ENCODE data around the gene TP53AIP1. TPM values are rescaled to one million over a fixed set of nuclear protein-coding genes. Genes with fewer than 3 reads are reported as not detected.

Gene TP53AIP1
- total and polyA plus RNA-seq, 4 experiments from 2014 or later, result not detected

DNA sequence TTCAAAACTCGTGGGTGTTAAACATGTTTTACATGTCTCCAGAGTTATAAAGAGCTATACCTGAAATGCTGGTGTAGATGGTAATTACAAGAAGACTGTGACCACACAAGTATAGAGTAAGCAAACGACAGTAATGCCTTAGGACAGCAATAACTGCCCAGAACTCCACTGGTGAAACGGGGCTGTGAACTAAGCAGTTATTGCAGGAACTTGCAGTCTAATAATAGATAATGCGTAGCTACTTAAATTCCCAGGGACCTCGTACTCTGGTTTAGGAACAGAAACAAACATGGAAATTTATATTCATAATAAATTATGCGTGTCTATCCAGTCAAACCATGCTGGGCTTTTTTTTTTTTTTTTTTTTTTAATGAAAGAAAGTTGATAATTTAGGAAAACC lies 24.9 kb upstream of the TP53AIP1 start:
- H3K4me1 Mint-ChIP-seq, result peaks cover 12 to 37% (median 27%) of the 10 kb centered on the region in 4 donors

DNA sequence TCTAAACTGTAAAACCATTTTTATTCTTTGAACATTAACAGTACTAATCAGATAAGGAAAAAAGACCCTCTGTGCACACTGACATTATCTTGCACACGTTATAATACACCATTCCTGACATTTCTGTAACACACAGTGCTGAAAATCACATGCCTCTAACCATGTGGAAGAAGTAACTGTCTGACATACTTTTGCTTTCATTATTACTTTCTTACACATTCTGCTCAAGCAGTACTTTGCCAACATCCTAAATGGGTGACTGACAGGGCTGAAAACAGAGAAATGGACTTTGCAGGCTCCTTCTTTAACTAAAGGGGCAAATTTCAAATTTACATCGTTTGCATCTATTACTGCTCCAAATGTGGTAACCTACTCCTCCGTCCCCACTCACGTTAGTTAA lies 22.8 kb upstream of the TP53AIP1 start:
- peak overlapping the region in 1 of 7 donors; percentile 70 for H3K27ac Mint-ChIP-seq
- ChIA-PET POLR2A (ENCODE audit: partially characterized antibody) (no interaction called here), CTCF (ENCODE audit: partially characterized antibody) (interaction anchor here (1.5 kb wide), 1 partner anchor 9 kb away, joined by 3 read pairs; no protein-coding TSS in a partner anchor)
- intact Hi-C loops (cut with micrococcal nuclease), result no loop called here
- Histone ChIP-seq H3K9me3 (ENCODE audit: control insufficient read depth in 1 of 2, low read length in 2 of 2) (no peaks in the 10 kb centered on the region), H3K4me3 (ENCODE audit: low read length in 2 of 2) (no peak overlapping the region), H3K27me3 (ENCODE audit: insufficient read depth, low read length) (no peaks in the 10 kb centered on the region), H3K4me1 (ENCODE audit: insufficient read depth, low read length) (peaks cover 15% of the 10 kb centered on the region), H3K27ac (ENCODE audit: low read depth, low read length) (no peak overlapping the region), H3K36me3 (ENCODE audit: insufficient read depth, low read length) (no peaks in the 10 kb centered on the region)
- H3K36me3 Mint-ChIP-seq, result peaks cover 0 to 5% of the 10 kb centered on the region in 2 donors
- peaks cover 0 to under 1% of the 10 kb centered on the region in 2 donors for H3K27me3 Mint-ChIP-seq
- peaks cover 7 to 32% (median 24%) of the 10 kb centered on the region in 4 donors for H3K4me1 Mint-ChIP-seq
- H3K4me3 Mint-ChIP-seq, result peak overlapping the region in 4 of 8 donors; percentile 6 to 50 (median 33)
- H3K9me3 Mint-ChIP-seq, result peaks cover 0 to 1% (median 0%) of the 10 kb centered on the region in 8 donors
- peak in 1 of 5 donors; percentile 2 for DNase-seq

More for the DNA sequence above, 24.9 kb upstream of the TP53AIP1 start:
- Histone ChIP-seq H3K27me3 (ENCODE audit: insufficient read depth, low read length) (no peaks in the 10 kb centered on the region), H3K4me1 (ENCODE audit: insufficient read depth, low read length) (peaks cover 15% of the 10 kb centered on the region), H3K9me3 (ENCODE audit: control insufficient read depth in 1 of 2, low read length in 2 of 2) (no peaks in the 10 kb centered on the region), H3K27ac (ENCODE audit: low read depth, low read length) (no peak overlapping the region), H3K36me3 (ENCODE audit: insufficient read depth, low read length) (no peaks in the 10 kb centered on the region), H3K4me3 (ENCODE audit: low read length in 2 of 2) (no peak overlapping the region)
- Mint-ChIP-seq H3K9me3 (peaks cover 0 to 1% (median 0%) of the 10 kb centered on the region in 8 donors), H3K4me3 (no peak overlapping the region), H3K27me3 (peaks cover 0 to 5% of the 10 kb centered on the region in 2 donors), H3K36me3 (peaks cover 3 to 6% of the 10 kb centered on the region in 2 donors), H3K27ac (no peak overlapping the region)
- intact Hi-C loops (cut with micrococcal nuclease), result no loop called here
- ChIA-PET CTCF (ENCODE audit: partially characterized antibody) (no interaction called here), POLR2A (ENCODE audit: partially characterized antibody) (no interaction called here)
- DNase-seq, result no peak

DNA sequence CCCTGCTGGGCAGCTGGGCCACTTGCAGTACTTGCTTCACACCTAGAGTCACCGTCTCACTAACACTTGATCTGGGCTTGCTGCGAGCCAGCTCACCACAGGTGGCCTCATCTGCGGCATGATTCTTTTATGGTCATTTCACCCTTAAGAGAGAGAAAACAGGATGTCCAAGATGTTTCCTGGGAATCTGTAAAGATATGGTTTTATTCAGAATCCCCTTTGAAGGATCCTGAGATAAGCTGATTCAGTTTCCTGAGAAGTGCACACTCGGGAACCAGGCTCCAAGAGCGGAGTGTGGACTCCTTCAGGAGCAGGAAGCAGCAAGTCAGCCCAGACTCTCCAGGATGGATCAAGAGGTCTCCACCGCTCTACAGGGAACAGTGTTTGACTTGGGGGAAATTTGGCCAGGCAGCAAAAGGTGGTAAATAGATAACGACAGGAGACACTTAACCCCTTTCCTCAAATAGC lies 21.8 kb upstream of the TP53AIP1 start:
- intact Hi-C loops (cut with micrococcal nuclease), result no loop called here
- H3K27ac ChIP-seq (ENCODE audit: low read depth, low read length), result no peak overlapping the region
- H3K4me3 ChIP-seq (ENCODE audit: low read length in 2 of 2), result no peak overlapping the region
- Mint-ChIP-seq H3K27ac (peak overlapping the region in 1 of 7 donors; percentile 26), H3K4me1 (peaks cover 6 to 28% (median 22%) of the 10 kb centered on the region in 4 donors), H3K9me3 (no peaks in the 10 kb centered on the region), H3K4me3 (peak overlapping the region in 4 of 8 donors; percentile 0 to 10 (median 6)), H3K36me3 (no peaks in the 10 kb centered on the region), H3K27me3 (peaks cover 0 to 1% of the 10 kb centered on the region in 2 donors)
- no peaks in the 10 kb centered on the region for H3K27me3 ChIP-seq (ENCODE audit: insufficient read depth, low read length)
- no peaks in the 10 kb centered on the region for H3K36me3 ChIP-seq (ENCODE audit: insufficient read depth, low read length)
- no peaks in the 10 kb centered on the region for H3K9me3 ChIP-seq (ENCODE audit: control insufficient read depth in 1 of 2, low read length in 2 of 2)
- H3K4me1 ChIP-seq (ENCODE audit: insufficient read depth, low read length), result peaks cover 15% of the 10 kb centered on the region
- DNase-seq, result no peak
- POLR2A ChIA-PET (ENCODE audit: partially characterized antibody), result no interaction called here
- CTCF ChIA-PET (ENCODE audit: partially characterized antibody), result interaction anchor here (1.5 kb wide), 1 partner anchor 8 kb away, joined by 3 read pairs; no protein-coding TSS in a partner anchor

DNA sequence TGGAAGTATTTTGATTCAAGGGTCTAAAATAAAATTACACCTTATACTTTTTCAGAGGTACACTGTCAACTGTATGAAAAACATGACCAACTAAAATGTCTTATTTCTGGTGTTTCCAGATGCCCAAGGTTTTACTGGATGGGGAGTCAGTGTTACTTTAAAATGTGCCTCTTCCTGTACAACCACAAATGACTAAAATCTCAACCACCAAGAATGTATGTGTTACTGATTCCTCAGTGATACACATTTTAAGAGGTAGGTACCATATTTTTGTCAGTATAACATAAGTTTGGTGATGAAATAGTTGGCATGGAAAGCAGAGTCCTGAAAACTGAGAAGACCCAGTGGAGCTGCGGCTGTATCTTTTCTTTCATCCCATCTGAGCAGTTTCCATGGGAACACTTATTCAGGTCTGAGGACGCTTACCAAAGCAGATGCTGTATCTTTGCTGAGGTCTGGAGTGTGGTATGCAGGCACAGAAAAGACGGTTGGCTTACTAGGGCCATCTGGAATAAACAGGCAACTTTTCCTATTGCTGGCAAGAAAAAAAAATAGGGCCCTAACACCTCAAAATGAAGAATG lies 21.2 kb upstream of the TP53AIP1 start:
- intact Hi-C loops (cut with micrococcal nuclease), result no loop called here
- Mint-ChIP-seq H3K27ac (no peak overlapping the region), H3K27me3 (peaks cover 0 to 2% of the 10 kb centered on the region in 2 donors), H3K36me3 (no peaks in the 10 kb centered on the region), H3K9me3 (no peaks in the 10 kb centered on the region), H3K4me1 (peaks cover 6 to 28% (median 22%) of the 10 kb centered on the region in 4 donors), H3K4me3 (no peak overlapping the region)
- no peaks in the 10 kb centered on the region for H3K36me3 ChIP-seq (ENCODE audit: insufficient read depth, low read length)
- H3K9me3 ChIP-seq (ENCODE audit: control insufficient read depth in 1 of 2, low read length in 2 of 2), result no peaks in the 10 kb centered on the region
- no peak overlapping the region for H3K27ac ChIP-seq (ENCODE audit: low read depth, low read length)
- H3K4me1 ChIP-seq (ENCODE audit: insufficient read depth, low read length), result peaks cover 15% of the 10 kb centered on the region
- no peak overlapping the region for H3K4me3 ChIP-seq (ENCODE audit: low read length in 2 of 2)
- ChIA-PET POLR2A (ENCODE audit: partially characterized antibody) (no interaction called here), CTCF (ENCODE audit: partially characterized antibody) (no interaction called here)
- no peaks in the 10 kb centered on the region for H3K27me3 ChIP-seq (ENCODE audit: insufficient read depth, low read length)
- DNase-seq, result no peak

DNA sequence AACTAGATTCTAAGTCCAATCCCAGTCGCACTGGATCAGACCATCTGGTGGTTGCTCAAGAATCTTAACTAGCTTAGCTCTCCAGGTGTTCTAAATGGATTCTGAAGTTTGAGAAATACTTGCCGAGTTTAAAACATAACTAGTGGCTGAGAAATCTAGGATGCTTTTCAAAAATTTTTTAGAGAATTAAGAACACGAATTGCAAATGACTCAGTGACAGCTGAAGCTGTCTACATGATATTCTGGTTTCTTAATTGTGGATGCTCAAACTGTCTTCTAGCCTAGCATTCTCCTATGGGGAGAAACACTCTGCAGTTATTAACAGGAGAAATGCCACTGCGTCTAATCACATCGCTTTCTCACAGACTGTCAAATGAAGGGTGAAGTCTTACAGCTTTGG lies 20.2 kb upstream of the TP53AIP1 start:
- Mint-ChIP-seq H3K36me3 (no peaks in the 10 kb centered on the region), H3K27ac (no peak overlapping the region), H3K27me3 (peaks cover 0 to 3% of the 10 kb centered on the region in 2 donors), H3K4me3 (peak overlapping the region in 1 of 8 donors; percentile 84), H3K4me1 (peaks cover 6 to 28% (median 22%) of the 10 kb centered on the region in 4 donors), H3K9me3 (no peaks in the 10 kb centered on the region)
- Histone ChIP-seq H3K9me3 (ENCODE audit: control insufficient read depth in 1 of 2, low read length in 2 of 2) (no peaks in the 10 kb centered on the region), H3K27me3 (ENCODE audit: insufficient read depth, low read length) (no peaks in the 10 kb centered on the region), H3K4me1 (ENCODE audit: insufficient read depth, low read length) (peaks cover 15% of the 10 kb centered on the region), H3K4me3 (ENCODE audit: low read length in 2 of 2) (no peak overlapping the region), H3K36me3 (ENCODE audit: insufficient read depth, low read length) (no peaks in the 10 kb centered on the region), H3K27ac (ENCODE audit: low read depth, low read length) (no peak overlapping the region)
- intact Hi-C loops (cut with micrococcal nuclease), result no loop called here
- ChIA-PET CTCF (ENCODE audit: partially characterized antibody) (interaction anchor here (0.8 to 1.7 kb wide), 2 partner anchors 13 to 78 kb away, joined by 3 to 9 read pairs; no protein-coding TSS in a partner anchor), POLR2A (ENCODE audit: partially characterized antibody) (no interaction called here)
- no peak for DNase-seq

DNA sequence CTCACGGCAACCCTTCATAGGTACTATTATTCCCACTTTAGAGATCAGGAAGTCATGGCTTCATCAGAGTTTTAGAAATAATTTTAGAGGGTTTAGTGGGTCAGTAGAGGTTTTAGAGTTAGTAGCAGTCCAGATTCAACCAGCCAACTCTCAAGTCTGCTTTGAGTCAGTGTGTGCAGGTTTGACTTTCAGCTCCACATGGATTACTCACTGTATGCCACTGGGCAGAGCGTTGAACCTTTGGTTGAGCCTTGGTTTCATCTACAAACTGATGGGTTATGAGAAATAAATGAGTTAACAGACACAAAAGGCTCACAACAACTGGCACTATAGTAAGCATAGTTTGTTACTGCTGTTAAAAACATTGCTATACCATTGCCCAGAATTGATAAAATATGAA lies 19.0 kb upstream of the TP53AIP1 start:
- ChIA-PET CTCF (ENCODE audit: partially characterized antibody) (interaction anchor here (0.6 to 1.7 kb wide), 2 partner anchors 77 to 911 kb away, joined by 3 to 9 read pairs; no protein-coding TSS in a partner anchor), POLR2A (ENCODE audit: partially characterized antibody) (no interaction called here)
- Histone ChIP-seq H3K4me3 (ENCODE audit: low read length in 2 of 2) (no peak overlapping the region), H3K9me3 (ENCODE audit: control insufficient read depth in 1 of 2, low read length in 2 of 2) (no peaks in the 10 kb centered on the region), H3K27ac (ENCODE audit: low read depth, low read length) (no peak overlapping the region), H3K27me3 (ENCODE audit: insufficient read depth, low read length) (no peaks in the 10 kb centered on the region), H3K4me1 (ENCODE audit: insufficient read depth, low read length) (peaks cover 15% of the 10 kb centered on the region), H3K36me3 (ENCODE audit: insufficient read depth, low read length) (no peaks in the 10 kb centered on the region)
- Mint-ChIP-seq H3K36me3 (no peaks in the 10 kb centered on the region), H3K4me1 (peaks cover 6 to 28% (median 22%) of the 10 kb centered on the region in 4 donors), H3K9me3 (no peaks in the 10 kb centered on the region), H3K27ac (no peak overlapping the region), H3K4me3 (no peak overlapping the region), H3K27me3 (peaks cover 0 to 3% of the 10 kb centered on the region in 2 donors)
- intact Hi-C loops (cut with micrococcal nuclease), result no loop called here
- DNase-seq, result no peak

DNA sequence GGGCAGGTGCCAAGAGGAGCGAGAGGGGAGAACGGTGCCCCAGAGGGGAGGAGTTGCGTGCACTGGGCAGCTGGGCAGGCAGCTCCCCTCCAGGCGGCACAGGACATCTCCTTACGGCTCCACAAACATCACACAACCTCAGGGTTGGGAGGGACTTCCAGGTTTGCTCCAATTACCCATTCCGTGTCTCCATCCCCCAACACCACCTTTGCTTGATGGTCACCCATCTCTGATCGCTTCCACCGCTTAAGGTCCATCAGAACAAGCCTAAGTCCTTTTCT lies 14.5 kb upstream of the TP53AIP1 start:
- peaks cover 0 to 2% (median under 1%) of the 10 kb centered on the region in 4 donors for H3K4me1 Mint-ChIP-seq
- no peaks in the 10 kb centered on the region for H3K9me3 Mint-ChIP-seq
- ChIA-PET POLR2A (ENCODE audit: partially characterized antibody) (no interaction called here), CTCF (ENCODE audit: partially characterized antibody) (interaction anchor here (0.6 to 7.6 kb wide), 15 partner anchors 9 to 800 kb away, joined by 3 to 134 read pairs (median 8); partner anchors contain the start of genes KCNJ5 and TP53AIP1)
- H3K4me3 Mint-ChIP-seq, result peak overlapping the region in 1 of 8 donors; percentile 27
- no peak for DNase-seq
- no peak overlapping the region for H3K27ac ChIP-seq (ENCODE audit: low read depth, low read length)
- H3K27me3 Mint-ChIP-seq, result peaks cover 6 to 14% of the 10 kb centered on the region in 2 donors
- no peak overlapping the region for H3K4me3 ChIP-seq (ENCODE audit: low read length in 2 of 2)
- H3K36me3 Mint-ChIP-seq, result no peaks in the 10 kb centered on the region
- no peaks in the 10 kb centered on the region for H3K27me3 ChIP-seq (ENCODE audit: insufficient read depth, low read length)
- H3K27ac Mint-ChIP-seq, result no peak overlapping the region
- H3K36me3 ChIP-seq (ENCODE audit: insufficient read depth, low read length), result no peaks in the 10 kb centered on the region
- H3K4me1 ChIP-seq (ENCODE audit: insufficient read depth, low read length), result no peaks in the 10 kb centered on the region
- H3K9me3 ChIP-seq (ENCODE audit: control insufficient read depth in 1 of 2, low read length in 2 of 2), result no peaks in the 10 kb centered on the region
- intact Hi-C loops (cut with micrococcal nuclease), result loop anchor here (2.0 to 5.0 kb wide), 2 partner anchors 784 to 1115 kb away; no protein-coding TSS in a partner anchor

All from CD4-positive, alpha-beta memory T cell (primary cell).